ENCODE results near the gene RPL27A. TPM values are rescaled to one million over a fixed set of nuclear protein-coding genes. Genes with fewer than 3 reads are reported as not detected.
A peak's percentile ranks its signal among the peaks of the same experiment; 100 is the strongest.
"Not testable (repeated sequence)": the region's sequence is repeated elsewhere in the genome, so short reads cannot be mapped to it uniquely, and the experiment has no call there.

RPL27A gene
- total RNA-seq, 2 donors from 2014 or later: 598 to 620 TPM

DNA sequence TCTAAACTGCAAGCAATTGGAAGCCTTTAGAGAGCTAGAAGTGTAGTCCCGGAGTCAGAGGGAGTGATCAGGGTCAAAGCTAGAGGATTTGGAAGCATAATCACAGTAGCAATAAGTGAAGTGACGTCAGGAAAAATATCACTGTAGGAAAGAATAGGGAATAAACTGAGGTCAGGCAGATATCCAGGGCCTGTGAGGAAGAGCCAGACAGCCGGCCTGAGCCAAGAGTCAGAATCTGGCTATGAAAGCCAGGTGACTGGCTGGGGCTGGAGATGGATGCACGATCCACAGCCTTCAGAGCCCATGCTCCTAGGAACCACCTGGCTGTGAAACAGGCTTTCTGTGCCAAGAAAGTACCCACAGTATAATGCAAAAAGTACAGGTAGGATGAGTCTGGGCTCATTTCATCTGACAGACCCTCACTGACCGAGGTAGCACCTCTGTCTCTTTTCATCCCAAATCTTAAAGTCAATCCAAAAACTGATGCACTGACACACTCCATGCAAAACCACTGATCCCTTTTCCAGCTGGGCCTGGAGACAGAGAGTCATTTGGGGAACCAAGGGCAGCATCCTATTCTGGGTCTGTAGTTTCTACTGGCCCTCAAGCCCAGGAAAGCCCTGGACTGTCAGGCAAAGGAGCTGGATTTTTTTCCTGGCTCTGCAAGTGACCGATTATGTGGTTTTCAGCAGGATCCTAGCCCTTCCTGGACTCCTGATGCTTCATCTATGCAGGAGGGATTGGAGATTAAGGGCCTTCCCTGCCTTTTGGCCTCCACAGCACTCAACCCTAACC lies 21.4 kb upstream of the RPL27A start:
- Histone ChIP-seq H3K9me3 (no peaks in the 10 kb centered on the region), H3K36me3 (no peaks in the 10 kb centered on the region), H3K27me3 (no peaks in the 10 kb centered on the region), H3K4me1 (no peaks in the 10 kb centered on the region), H3K4me3 (no peak overlapping the region), H3K27ac (no peak overlapping the region)
- DNase-seq (ENCODE audit: low spot score): no peak
- no peak for TF ChIP-seq CTCF (IDR thresholded peaks at IDR 0.05)

DNA sequence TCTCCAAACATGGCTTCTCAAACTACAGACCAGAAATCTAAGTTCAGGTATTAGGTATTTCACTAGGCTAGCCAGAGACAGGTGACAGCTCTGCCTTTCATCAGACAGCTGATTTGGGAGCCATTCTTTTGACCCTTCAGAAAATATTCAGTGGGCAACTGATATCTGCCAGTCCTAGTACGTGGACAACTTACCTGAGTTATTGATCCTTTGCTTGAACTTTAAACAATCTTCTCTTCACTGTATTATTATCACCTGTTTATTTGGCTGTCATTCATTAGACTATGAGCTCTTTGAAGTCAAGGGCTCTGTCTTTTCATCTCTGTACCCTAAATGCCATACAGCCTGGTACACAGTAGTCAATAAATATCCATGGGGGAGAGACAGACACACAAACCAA lies 17.4 kb upstream of the RPL27A start:
- Histone ChIP-seq H3K27ac (no peak overlapping the region), H3K9me3 (no peaks in the 10 kb centered on the region), H3K4me3 (no peak overlapping the region), H3K27me3 (no peaks in the 10 kb centered on the region), H3K4me1 (no peaks in the 10 kb centered on the region), H3K36me3 (no peaks in the 10 kb centered on the region)
- no peak for TF ChIP-seq CTCF (IDR thresholded peaks at IDR 0.05)
- DNase-seq (ENCODE audit: low spot score): no peak

- DNase-seq (ENCODE audit: low spot score): peak; percentile 28
- not testable (repeated sequence) for H3K36me3 ChIP-seq, H3K4me3 ChIP-seq, H3K27me3 ChIP-seq, H3K9me3 ChIP-seq, H3K27ac ChIP-seq
- peaks cover 0 to 17% of the 10 kb centered on the region in 2 donors for H3K4me1 ChIP-seq
Observed at GRCh38 chr11:8670081-8670480, 12.5 kb upstream of the RPL27A start.

DNA sequence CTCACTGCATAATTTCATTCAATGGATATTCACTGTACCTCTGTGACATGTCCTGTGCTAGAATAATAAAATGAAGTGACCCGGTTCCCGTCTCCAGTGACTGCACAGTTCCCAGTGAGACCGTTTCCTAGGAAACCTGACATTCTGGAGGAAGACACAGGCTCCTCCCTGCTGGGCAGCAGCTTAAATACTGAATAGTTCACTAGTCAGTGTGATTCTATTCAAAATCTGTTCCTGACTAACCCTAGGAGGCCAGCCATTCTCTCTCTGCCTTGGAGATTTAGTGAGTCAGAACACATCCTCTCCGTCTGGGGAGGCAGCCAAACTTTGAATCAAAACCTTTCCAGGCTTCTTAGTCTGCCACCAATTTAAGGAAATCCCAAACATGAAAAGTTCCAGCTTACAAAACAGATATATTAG lies 11.4 kb upstream of the RPL27A start:
- H3K4me3 ChIP-seq: no peak overlapping the region
- no peaks in the 10 kb centered on the region for H3K36me3 ChIP-seq
- DNase-seq (ENCODE audit: low spot score): peak; percentile 80
- H3K9me3 ChIP-seq: no peaks in the 10 kb centered on the region
- H3K4me1 ChIP-seq: peaks cover 0 to 17% of the 10 kb centered on the region in 2 donors
- H3K27me3 ChIP-seq: no peaks in the 10 kb centered on the region
- no peak for TF ChIP-seq CTCF (IDR thresholded peaks at IDR 0.05)
- peak overlapping the region; percentile 56 to 86 for H3K27ac ChIP-seq

DNA sequence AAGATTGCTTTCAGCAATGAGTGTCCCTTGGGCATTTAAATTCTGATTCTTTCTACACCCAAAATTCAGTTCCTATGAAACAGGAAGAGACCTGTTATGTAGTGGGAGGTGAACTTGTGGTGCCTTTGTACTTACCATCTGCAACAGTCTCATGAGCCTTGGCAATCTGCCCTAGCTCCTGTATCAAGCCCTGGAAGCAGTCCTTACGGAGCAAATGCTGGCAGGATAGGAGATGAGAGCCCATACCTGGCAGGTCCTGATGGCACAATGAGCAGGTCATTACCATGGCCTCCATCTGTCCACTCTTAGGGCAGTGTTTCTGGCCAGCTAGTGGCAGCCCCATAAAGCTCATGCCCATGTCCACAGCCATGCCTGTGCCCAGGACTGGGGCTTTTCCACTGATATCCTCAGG lies 10.9 kb upstream of the RPL27A start:
- Histone ChIP-seq H3K4me3 (no peak overlapping the region), H3K36me3 (no peaks in the 10 kb centered on the region), H3K27me3 (no peaks in the 10 kb centered on the region), H3K4me1 (peaks cover 0 to 17% of the 10 kb centered on the region in 2 donors), H3K27ac (peak overlapping the region; percentile 56 to 86), H3K9me3 (no peaks in the 10 kb centered on the region)
- peak; percentile 59 for DNase-seq (ENCODE audit: low spot score)
- TF ChIP-seq CTCF (IDR thresholded peaks at IDR 0.05): no peak

- Histone ChIP-seq H3K27me3 (no peaks in the 10 kb centered on the region), H3K27ac (peak overlapping the region in 1 of 2 donors; percentile 86), H3K4me3 (no peak overlapping the region), H3K36me3 (no peaks in the 10 kb centered on the region), H3K4me1 (peaks cover 0 to 17% of the 10 kb centered on the region in 2 donors), H3K9me3 (no peaks in the 10 kb centered on the region)
- DNase-seq (ENCODE audit: low spot score): peak; percentile 26
- TF ChIP-seq CTCF (IDR thresholded peaks at IDR 0.05): no peak
Observed at GRCh38 chr11:8672346-8672745, 10.2 kb upstream of the RPL27A start.

All from right atrium auricular region (tissue), 2 donors.